Endodermal cell (in vitro differentiated cells): ENCODE measurements around the gene TNNC1. TPM values are rescaled to one million over a fixed set of nuclear protein-coding genes. Genes with fewer than 3 reads are reported as not detected.
A peak's percentile ranks its signal among the peaks of the same experiment; 100 is the strongest.

ENCODE experiments used
- DNase-seq: peaks from one replicate; pipeline ENCODE4 v3.0.0-alpha.2; 2017
- H3K27ac ChIP-seq: 2 replicates; pipeline ENCODE4 v1.5.1; 2013; ENCODE audit warnings: mild to moderate bottlenecking, low read depth, low read length, moderate library complexity
- H3K27me3 ChIP-seq: 2 replicates; pipeline ENCODE4 v1.6.1; 2013; ENCODE audit warnings: mild to moderate bottlenecking, low read length, moderate library complexity; ENCODE audit not compliant: insufficient read depth, control insufficient read depth, poor library complexity, severe bottlenecking
- H3K36me3 ChIP-seq: 2 replicates; pipeline ENCODE4 v1.7.0; 2013; ENCODE audit warnings: mild to moderate bottlenecking, low read length, moderate library complexity; ENCODE audit not compliant: control insufficient read depth, insufficient read depth
- H3K4me1 ChIP-seq: one replicate; pipeline ENCODE4 v1.7.0; 2013; ENCODE audit warnings: low read length; ENCODE audit not compliant: control insufficient read depth, insufficient read depth
- H3K4me3 ChIP-seq: 2 replicates; pipeline ENCODE4 v1.5.1; 2013; ENCODE audit warnings: mild to moderate bottlenecking, low read length, moderate library complexity
- H3K9ac ChIP-seq: 2 replicates; pipeline ENCODE4 v1.6.1; 2013; ENCODE audit warnings: mild to moderate bottlenecking, low read length, moderate library complexity; ENCODE audit not compliant: poor library complexity, severe bottlenecking; ENCODE audit errors: extremely low read depth
- H3K9me3 ChIP-seq: 2 replicates; pipeline ENCODE4 v1.6.1; 2013; ENCODE audit warnings: mild to moderate bottlenecking, low read length, moderate library complexity; ENCODE audit not compliant: control insufficient read depth
- H3K27ac Mint-ChIP-seq: 2 replicates; pipeline ENCODE4 v1.8.0; 2020; ENCODE audit warnings: mixed read lengths
- H3K27me3 Mint-ChIP-seq: 2 replicates; pipeline ENCODE4 v1.8.0; 2021; ENCODE audit warnings: mild to moderate bottlenecking, mixed read lengths; ENCODE audit not compliant: insufficient read depth
- H3K36me3 Mint-ChIP-seq: 2 replicates; pipeline ENCODE4 v1.8.0; 2020; ENCODE audit warnings: low read depth, mixed read lengths
- H3K4me1 Mint-ChIP-seq: 2 replicates; pipeline ENCODE4 v1.8.0; 2020; ENCODE audit warnings: mixed read lengths
- H3K4me3 Mint-ChIP-seq: 2 replicates; pipeline ENCODE4 v1.8.0; 2020; ENCODE audit warnings: mild to moderate bottlenecking, moderate library complexity, mixed read lengths
- H3K9me3 Mint-ChIP-seq: 2 replicates; pipeline ENCODE4 v1.8.0; 2020; ENCODE audit warnings: mild to moderate bottlenecking, mixed read lengths
- CTCF ChIP-seq: fragments of 200-600 bp; sonication (generic); conservative IDR thresholded peaks from 2 replicates; pipeline ENCODE4 v1.5.0; 2021; ENCODE audit warnings: antibody characterized with exemption, mild to moderate bottlenecking
- WGBS, 2 experiments: methylation state at CpG; one replicate each; pipeline versions ENCODE4 v1.1.5 to v1.1.7; 2013; ENCODE audit warnings: missing lambda C conversion rate in 2 of 2, mixed read lengths in 1 of 2; ENCODE audit not compliant: insufficient coverage in 1 of 2, insufficient read length in 1 of 2; 5-methylcytosine and 5-hydroxymethylcytosine counted together
- total RNA-seq, 2 donors: library from RNA; stranded (reverse); fragmentation: NEBNext Ultra II Directional in 1 of 2; extraction: Animal tissue kit (Norgen Biotek cat#: 25700) in 1 of 2; gene quantifications; 2 replicates in 1 of 2; 3 replicates in 1 of 2; pipeline ENCODE4 v1.2.1, GENCODE V29; 2021

Gene TNNC1
- total RNA-seq, 2 donors from 2014 or later, result 44.8 to 64.6 TPM

DNA sequence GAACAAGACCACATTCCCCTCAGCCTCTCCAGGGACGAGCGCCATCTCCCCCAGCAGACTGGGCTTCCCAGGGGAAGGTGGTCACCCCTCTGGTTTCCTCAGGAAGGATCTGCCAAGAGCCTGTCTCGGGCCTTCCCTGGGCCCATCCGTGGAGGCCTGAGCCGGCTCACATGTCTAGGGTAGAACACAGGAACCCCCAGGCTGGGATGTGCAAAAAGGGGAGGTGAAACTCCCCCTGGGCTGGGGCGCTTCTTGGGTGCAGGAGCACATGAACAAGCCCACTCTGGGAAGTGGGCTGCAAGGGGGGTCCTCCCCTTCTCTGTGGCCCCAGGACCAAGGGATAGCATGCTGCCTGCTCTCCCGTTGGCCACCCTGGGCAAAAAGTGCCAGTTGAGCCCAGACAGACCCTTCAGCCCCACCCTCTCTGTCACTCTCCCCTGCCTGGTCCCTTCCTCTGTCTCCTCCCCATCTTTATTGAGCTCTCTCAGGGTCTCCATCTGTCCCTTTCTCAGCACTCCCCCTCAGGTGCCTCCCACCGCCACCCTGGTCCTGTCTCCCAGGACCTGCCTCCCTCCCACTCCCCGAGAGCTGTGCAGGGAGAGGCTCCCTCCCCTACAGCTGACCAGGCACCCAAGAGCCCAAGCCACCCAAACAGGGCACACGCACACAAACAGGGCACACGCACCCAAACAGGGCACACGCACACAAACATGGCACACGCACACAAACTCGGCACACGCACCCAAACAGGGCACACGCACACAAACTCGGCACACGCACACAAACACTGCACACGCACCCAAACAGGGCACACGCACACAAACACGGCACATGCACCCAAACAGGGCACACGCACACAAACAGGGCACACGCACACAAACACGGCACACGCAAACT is 9.8 kb downstream of the TNNC1 start:
- no peaks in the 10 kb centered on the region for H3K4me1 ChIP-seq
- no peak overlapping the region for H3K4me3 ChIP-seq
- DNase-seq, result peak; percentile 48
- Mint-ChIP-seq H3K4me3 (peak overlapping the region; percentile 46), H3K36me3 (no peaks in the 10 kb centered on the region), H3K4me1 (peaks cover 5% of the 10 kb centered on the region), H3K27me3 (no peaks in the 10 kb centered on the region), H3K27ac (no peak overlapping the region), H3K9me3 (no peaks in the 10 kb centered on the region)
- H3K9me3 ChIP-seq, result no peaks in the 10 kb centered on the region
- WGBS, 2 experiments, result 93 to 99% methylated on average over 14 to 25 of the region's 25 CpGs
- no peaks in the 10 kb centered on the region for H3K36me3 ChIP-seq
- H3K27me3 ChIP-seq, result no peaks in the 10 kb centered on the region
- no peak overlapping the region for H3K9ac ChIP-seq
- no peak for TF ChIP-seq CTCF
- no peak overlapping the region for H3K27ac ChIP-seq

DNA sequence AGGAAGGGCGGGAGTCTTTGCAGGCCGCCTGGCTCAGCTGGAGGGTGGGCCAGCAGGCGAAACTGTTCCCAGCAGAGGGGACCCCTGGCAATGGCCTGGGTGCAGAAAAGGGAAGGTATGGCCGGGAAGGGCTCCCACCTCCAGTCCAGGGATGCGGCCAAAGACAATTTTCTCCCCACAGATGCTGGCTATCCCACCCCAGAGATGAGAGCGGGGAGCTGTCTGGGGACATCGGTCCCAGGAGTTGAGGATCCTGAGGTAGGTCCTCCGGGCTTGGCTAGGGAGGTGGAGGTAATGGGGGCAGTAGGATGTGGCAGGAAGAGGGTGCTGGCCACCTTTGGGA is 10.6 kb downstream of the TNNC1 start:
- H3K27ac Mint-ChIP-seq, result no peak overlapping the region
- H3K4me1 Mint-ChIP-seq, result peaks cover 5% of the 10 kb centered on the region
- H3K27ac ChIP-seq, result no peak overlapping the region
- no peaks in the 10 kb centered on the region for H3K9me3 Mint-ChIP-seq
- DNase-seq, result no peak
- TF ChIP-seq CTCF, result no peak
- no peaks in the 10 kb centered on the region for H3K27me3 ChIP-seq
- no peaks in the 10 kb centered on the region for H3K9me3 ChIP-seq
- no peaks in the 10 kb centered on the region for H3K4me1 ChIP-seq
- peak overlapping the region; percentile 46 for H3K4me3 Mint-ChIP-seq
- no peak overlapping the region for H3K4me3 ChIP-seq
- no peaks in the 10 kb centered on the region for H3K27me3 Mint-ChIP-seq
- no peaks in the 10 kb centered on the region for H3K36me3 ChIP-seq
- H3K9ac ChIP-seq, result no peak overlapping the region
- 92 to 96% methylated on average over 4 to 8 of the region's 8 CpGs for WGBS, 2 experiments
- no peaks in the 10 kb centered on the region for H3K36me3 Mint-ChIP-seq

DNA sequence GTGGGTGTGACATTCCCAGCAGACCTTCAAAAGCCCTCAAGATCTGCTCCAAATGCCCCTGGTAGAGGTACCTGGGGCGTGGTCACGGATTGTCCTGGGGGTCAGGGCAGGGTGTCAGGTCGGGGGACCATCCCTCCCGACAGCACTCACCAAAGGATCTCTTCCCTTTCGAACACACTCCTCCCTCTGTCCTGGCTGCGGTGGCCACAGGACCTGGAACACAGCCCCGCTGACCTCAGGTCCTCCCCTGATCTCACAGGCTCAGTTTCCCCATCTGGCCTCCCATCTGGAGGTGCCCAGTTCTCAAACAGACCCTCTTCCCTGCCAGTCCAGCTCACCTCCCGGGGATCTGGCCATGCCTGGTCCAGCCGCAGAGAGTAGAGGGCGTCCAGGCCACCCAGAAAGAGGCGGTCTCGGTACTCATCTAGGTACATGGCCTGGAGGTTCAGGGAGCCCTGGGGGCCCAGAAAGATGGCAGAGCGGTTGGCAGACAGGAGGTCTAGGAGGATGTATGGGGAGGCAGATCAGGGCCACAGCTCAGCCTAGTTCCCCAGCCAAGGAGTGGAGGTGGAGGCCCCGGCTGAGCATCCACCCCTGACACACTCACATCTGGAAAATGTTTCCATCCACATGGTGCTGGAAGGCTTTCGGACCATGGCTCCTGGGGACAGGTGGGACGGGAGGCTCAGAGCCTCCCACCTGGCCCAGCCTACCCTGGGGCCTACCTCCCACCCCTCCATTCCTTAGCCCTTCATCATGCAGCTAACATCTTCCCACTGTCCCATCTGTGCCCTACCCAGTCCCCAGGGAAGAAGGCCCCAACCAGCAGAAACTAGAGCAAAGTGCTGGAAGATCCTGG is 11.2 kb downstream of the TNNC1 start:
- peaks cover 5% of the 10 kb centered on the region for H3K4me1 Mint-ChIP-seq
- H3K27me3 ChIP-seq, result no peaks in the 10 kb centered on the region
- H3K9me3 Mint-ChIP-seq, result no peaks in the 10 kb centered on the region
- no peaks in the 10 kb centered on the region for H3K4me1 ChIP-seq
- H3K27ac Mint-ChIP-seq, result no peak overlapping the region
- H3K4me3 Mint-ChIP-seq, result peak overlapping the region; percentile 46
- no peak for TF ChIP-seq CTCF
- H3K36me3 ChIP-seq, result no peaks in the 10 kb centered on the region
- H3K9me3 ChIP-seq, result no peaks in the 10 kb centered on the region
- no peak for DNase-seq
- no peak overlapping the region for H3K9ac ChIP-seq
- WGBS, 2 experiments, result 87 to 93% methylated on average over 9 to 16 of the region's 16 CpGs
- no peak overlapping the region for H3K27ac ChIP-seq
- no peak overlapping the region for H3K4me3 ChIP-seq
- no peaks in the 10 kb centered on the region for H3K36me3 Mint-ChIP-seq
- no peaks in the 10 kb centered on the region for H3K27me3 Mint-ChIP-seq
